Dermis microvascular lymphatic vessel endothelial cell (primary cell): ENCODE results near the gene TRAF6. TPM values are rescaled to one million over a fixed set of nuclear protein-coding genes. Genes with fewer than 3 reads are reported as not detected.
"Not testable (repeated sequence)": the region's sequence is repeated elsewhere in the genome, so short reads cannot be mapped to it uniquely, and the experiment has no call there.

ENCODE experiments used
- DNase-seq, 2 donors: peaks; one replicate each; pipeline versions ENCODE4 v3.0.0 to v3.0.0-alpha.2; 2010; ENCODE audit warnings: low read depth in 2 of 2
- total RNA-seq: library from RNA; depleted of rRNA; stranded (reverse); fragments of >200 nt; gene quantifications from 2 replicates; pipeline ENCODE4 v1.2.1, GENCODE V29; 2014

TRAF6 gene
- total RNA-seq, 1 donor from 2014 or later = 7.1 TPM

DNA sequence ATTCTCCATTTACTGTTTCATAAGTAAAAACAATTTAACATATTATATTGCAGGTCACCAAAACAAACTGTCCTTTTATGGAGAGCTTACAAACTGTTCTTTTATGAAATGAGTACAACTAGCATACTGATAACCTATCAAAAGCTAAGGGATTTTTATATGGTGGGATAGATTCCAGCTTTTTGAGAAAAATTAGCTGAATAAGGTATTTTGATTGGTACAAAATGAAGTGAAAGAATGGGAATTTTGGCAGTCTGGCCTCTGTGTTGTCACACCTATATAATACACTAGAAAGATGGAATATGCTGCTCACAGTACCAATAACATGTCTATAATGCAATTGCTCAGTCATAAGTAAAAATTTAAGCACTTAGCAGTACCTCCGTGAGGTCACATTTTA, 11.4 kb downstream of the TRAF6 start:
- DNase-seq = no peak

- no peak for DNase-seq
These were observed 16.7 kb downstream of the TRAF6 start for GRCh38 chr11:36493332-36493731.

DNA sequence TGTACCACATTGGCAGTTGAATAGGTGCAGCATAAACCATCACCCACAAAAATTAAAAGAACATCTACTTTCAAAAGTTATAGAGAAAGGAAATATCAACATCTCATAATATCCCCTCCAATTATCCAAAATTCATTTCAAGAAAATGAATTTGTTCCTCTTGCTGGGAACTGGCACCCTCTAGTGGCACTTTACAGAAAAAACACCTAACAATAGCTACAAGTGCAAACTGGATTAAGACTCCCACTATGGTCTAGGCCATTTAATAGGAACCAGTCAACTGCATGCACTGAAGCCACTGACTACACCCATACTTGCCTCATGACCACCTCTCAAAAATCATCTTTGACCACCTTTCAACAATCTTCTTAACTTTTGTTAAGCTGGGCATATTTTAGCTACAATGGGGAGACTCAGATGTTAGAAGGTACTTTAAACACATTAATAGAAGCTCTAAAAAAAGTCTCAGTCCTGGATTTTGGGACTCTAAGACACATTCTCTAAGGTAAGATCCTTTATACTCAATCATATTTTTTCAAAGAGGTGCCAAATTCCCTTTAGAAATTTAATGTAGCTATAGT, 17.3 kb downstream of the TRAF6 start:
- DNase-seq = peak in 1 of 2 donors; percentile 72

DNA sequence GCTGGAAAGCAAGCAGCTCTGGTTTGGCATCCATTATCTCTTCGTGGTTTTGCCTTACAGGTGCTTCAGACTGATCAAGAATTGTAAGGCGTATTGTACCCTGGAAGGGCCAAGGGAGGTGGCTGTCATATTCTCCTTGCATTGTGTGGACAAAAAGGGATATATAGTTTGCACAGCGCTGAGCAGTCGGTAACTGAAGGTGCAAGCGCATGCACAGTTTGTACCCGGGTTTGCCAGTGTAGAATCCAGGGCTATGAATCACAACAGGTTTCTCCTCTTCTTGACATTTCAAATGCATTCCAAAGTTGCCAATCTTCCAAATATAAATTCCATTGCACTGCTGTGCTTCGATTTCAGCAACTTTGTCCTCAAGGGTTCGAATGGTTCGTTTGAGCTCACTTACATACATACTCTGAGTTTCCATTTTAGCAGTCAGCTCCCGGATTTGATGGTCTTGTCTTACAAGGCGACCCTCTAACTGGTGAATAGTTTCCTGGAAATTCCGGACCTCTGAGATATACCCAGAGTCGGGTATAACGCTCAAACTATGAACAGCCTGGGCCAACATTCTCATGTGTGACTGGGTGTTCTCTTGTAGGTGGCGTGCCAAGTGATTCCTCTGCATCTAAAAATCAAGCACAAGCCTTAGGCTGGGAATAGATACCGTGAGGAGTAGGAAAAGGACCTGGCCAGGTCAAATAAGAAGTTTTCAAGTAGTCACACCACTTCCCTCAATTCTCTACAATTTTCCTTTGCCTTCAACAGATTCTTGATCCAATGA, 19.9 kb downstream of the TRAF6 start:
- DNase-seq = no peak

- peak in 1 of 2 donors; percentile 35 for DNase-seq
These were observed 22.0 kb downstream of the TRAF6 start for GRCh38 chr11:36488096-36488495.

DNA sequence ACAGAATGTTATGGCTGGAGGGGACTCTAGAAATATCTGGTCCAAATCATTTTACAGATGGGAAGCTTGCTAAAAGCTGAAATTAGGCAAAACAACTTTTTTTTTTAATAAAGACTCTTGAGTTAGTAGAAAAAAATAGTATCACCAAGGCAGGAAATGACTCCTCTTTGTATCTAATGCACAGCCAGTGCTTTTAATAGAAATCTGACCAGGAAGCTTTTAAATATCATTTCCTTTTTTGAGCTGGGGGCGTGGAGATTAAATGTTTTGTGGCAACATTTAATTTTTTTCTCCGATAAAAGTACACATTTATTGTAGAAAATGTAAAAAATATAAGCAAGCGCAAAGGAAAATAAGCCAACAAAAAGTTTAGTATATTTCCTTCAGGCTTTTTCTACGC, 22.5 kb downstream of the TRAF6 start:
- DNase-seq = peak; percentile 51 to 69

- no peak for DNase-seq
These were observed 24.6 kb downstream of the TRAF6 start for GRCh38 chr11:36485298-36486002.

DNA sequence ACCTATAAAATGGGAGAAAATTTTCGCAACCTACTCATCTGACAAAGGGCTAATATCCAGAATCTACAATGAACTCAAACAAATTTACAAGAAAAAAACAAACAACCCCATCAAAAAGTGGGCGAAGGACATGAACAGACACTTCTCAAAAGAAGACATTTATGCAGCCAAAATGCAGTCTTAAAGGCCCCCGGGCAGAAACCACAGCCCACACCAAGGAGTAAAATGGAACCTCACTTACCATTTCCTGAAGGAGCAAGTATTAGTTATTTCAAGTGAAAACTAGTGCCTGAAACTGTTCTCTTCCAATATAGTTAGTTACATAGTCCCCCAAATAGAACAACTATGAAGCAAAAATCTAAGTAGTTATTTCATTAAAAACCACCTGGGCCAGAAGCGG, 27.0 kb downstream of the TRAF6 start:
- DNase-seq = not testable (repeated sequence)

DNA sequence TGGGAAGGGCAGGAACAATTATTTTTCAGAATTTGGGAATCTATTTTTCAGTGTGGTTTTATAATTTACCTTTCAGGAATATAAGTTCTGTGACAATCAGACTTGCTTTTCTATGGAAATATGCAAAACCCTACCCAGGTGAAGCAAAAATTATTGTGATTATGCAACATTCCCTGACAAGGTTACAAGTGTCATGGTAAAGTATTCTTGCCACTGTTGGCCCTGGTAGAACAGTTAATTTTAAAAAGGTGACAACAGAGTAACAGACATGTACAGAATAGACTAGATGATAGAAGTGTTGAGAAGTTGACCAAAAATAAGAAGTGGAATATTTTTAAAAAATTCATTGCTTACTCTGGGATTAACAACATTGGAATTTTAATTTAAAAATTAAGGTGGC, 29.2 kb downstream of the TRAF6 start:
- no peak for DNase-seq

DNA sequence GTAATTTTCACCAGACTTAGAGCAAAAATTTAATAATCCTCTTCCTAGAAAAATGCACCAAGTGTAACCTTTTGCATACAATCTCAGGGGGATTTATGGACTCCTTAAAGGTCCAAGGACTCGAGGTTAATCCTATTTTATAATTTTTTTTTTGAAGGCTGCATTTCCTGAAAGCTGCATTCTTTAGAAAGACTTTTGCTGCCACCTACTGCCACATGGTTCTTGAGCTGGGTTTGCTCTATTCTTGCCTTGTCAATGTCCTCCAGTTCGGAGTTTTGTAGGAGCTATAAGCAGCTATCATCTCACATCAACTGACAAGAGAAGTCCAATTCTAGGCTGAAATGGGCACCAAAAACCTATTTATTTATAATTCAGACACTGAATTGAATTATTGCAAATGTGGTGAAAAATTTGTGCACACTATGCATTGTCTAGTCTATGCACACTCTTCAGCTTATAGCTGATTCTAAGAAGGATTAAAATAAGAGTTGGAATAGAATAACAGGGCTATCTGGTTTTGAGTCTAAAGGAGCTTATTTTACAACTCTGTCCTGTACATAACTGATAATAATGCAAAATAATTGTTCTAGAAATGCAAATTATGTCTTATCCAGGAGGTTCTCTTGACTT, 31.3 kb downstream of the TRAF6 start:
- peak; percentile 17 to 60 for DNase-seq

- DNase-seq = no peak
These were observed 34.9 kb downstream of the TRAF6 start for GRCh38 chr11:36475192-36475591.

GRCh38 chr11:36471577-36471976, 38.5 kb downstream of the TRAF6 start:
- no peak for DNase-seq

- no peak for DNase-seq
These were observed 39.9 kb downstream of the TRAF6 start for GRCh38 chr11:36469881-36470802.

DNA sequence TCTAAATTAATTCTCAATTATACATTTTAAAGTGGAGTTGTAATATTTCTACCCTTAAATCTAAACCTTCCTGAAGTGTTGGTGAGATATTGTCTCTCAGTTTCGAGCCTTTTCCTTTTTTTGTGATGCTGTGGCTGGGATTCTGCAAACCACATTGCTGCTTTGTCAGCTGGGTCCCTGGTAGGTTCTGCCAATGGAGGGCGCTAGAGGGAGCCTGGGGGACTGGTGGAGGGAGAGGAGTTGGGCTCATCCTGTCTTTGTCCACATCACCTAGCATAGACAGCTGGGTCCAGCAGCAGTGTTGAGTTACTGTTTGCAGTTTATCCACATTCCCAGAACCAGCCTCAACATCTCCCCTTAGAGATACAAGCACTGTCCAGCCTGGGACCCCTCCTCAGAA, 41.0 kb downstream of the TRAF6 start:
- no peak for DNase-seq

DNA sequence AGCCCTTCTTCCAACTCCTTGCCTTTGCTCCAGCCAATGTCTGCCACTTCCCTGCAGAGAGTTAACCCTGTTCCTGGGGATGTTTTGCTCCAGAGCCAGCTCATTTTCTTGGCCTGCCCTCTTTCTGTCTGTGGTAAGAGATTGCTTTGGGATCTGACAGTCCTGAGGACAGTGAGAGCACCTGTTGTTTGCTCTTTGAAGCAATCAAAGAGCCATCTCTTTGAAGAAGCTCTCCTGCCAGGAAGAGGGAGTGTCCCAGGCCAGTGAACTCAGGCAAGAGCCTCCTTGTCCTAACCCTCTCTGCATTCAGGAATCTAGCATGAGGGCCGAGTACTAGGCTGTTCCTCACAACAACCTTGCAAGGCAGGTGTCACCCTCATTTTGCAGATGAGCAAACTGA, 42.2 kb downstream of the TRAF6 start:
- DNase-seq = no peak

DNA sequence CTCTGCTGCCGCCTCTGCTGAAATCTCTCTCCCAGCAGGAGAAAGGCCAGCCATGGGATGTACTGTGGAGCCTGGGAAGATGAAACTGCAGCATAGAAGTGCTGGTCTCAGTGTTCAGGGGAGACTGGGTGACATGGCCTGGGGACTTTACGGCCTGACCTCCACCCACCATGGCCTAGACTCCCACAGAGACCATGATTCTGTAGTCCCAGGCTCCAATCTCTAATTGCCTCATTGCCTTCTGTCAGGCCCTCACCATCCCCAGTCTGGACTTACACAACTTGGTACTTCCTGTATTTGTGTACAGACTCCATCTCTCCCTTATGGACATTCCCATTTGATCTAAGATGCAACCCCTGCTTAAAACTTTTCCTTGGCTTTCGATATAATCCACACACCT, 43.1 kb downstream of the TRAF6 start:
- no peak for DNase-seq

DNA sequence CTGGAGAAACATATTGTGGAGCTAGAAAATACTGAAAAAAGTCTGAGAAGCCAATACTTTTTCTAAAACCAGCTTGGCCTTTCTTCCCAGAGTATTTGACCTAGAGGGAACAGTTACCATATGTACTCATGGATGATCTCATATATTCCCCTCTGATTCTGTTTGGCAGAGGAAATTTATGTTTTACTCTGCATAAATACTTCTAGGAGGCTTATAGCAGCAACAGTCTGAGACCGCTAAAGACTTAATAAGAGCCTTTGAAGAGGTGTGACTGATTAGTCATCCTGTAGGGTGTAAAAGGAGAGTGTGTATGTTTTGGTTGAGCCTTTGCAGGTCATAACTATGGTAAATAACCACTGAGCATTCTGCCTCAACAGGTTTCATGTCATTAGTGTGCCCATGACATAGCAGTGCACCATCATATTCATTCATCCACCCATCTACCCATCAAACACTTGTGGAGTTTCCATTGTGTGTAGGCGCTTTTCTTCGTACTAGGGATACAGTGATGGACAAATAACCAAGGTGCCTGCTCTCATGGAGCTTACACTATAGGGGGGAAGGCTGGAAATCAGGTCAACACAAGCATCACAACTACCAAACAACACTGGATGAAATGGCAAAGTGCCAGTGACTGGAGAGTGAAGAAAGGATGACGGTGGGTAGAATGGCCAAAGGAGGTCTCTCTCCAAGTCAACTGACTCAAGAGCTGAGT, 44.5 kb downstream of the TRAF6 start:
- DNase-seq = no peak

DNA sequence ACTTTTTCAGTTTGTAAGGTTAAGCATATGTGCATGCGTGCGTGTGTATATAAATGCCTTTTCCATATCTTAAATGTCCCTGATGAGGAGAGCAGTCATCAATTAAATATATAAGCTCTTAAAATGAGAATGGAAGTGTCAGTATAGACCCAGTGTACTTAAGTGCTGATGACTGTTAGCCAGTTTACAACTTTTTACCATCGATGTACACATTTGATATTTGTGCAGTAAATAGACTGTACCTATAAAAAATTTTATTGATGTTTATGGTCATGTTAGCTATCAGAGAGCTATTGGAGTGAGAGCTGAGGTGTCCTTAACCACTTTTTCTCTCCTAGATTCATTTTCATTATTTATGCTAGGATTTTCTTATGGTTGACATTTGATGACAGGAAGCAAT, 45.4 kb downstream of the TRAF6 start:
- no peak for DNase-seq

DNA sequence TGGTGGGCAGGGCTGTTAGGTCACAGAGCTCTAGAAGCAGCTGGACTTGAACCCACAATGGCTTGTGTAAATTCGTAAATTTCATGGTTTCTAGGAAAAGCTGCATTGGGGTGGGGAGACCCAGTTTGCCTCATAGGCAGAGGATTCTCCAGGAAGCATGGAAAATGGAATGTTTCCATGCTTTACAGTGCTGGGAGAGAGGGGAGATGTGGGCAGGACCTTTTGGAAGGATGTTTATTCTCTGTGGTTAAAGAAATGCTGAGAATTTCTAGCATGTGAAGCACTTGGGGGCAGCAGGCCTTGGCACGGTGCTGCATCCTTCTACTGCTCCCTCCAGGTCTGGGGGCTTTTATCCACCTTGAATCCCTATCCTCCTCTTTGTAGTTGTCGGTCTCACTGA, 46.3 kb downstream of the TRAF6 start:
- DNase-seq = no peak

- DNase-seq = no peak
These were observed 47.8 kb downstream of the TRAF6 start for GRCh38 chr11:36462321-36462720.

DNA sequence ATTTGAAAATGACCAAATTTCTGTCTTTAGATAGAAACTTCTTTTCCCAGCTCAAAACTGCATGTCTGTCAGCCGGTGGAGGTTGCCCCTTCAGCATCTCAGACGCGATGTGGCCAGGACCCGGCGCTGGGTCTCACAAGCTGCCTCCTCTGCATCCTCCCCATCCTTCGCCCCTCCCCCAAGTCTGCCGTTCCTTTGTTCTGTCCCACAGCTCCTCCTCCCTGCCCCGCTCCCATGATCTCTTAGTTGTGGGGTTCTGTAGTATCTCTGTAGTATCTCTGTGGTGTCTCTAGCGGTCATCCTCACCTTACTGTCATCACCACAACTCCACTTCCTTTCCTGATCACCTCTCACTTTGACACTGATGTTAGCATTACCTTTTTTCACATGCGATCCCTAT, 49.9 kb downstream of the TRAF6 start:
- no peak for DNase-seq
